ENCODE data around the gene ADORA2A.
A peak's percentile ranks its signal among the peaks of the same experiment; 100 is the strongest.

The ADORA2A gene

GRCh38 chr22:24426436-24426835 is 963 bp upstream of the ADORA2A start:
- no peak for DNase-seq (ENCODE audit: low read depth)
- TF ChIP-seq, protein P1, sequence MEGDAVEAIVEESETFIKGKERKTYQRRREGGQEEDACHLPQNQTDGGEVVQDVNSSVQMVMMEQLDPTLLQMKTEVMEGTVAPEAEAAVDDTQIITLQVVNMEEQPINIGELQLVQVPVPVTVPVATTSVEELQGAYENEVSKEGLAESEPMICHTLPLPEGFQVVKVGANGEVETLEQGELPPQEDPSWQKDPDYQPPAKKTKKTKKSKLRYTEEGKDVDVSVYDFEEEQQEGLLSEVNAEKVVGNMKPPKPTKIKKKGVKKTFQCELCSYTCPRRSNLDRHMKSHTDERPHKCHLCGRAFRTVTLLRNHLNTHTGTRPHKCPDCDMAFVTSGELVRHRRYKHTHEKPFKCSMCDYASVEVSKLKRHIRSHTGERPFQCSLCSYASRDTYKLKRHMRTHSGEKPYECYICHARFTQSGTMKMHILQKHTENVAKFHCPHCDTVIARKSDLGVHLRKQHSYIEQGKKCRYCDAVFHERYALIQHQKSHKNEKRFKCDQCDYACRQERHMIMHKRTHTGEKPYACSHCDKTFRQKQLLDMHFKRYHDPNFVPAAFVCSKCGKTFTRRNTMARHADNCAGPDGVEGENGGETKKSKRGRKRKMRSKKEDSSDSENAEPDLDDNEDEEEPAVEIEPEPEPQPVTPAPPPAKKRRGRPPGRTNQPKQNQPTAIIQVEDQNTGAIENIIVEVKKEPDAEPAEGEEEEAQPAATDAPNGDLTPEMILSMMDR (IDR thresholded peaks at IDR 0.05; ENCODE audit: insufficient read depth, low read depth, low read length, missing control alignments), result no peak
- H3K4me3 ChIP-seq (ENCODE audit: low read depth, low read length), result no peak overlapping the region

GRCh38 chr22:24426851-24427499 is 424 bp upstream of the ADORA2A start:
- TF ChIP-seq, protein P1 (IDR thresholded peaks at IDR 0.05; ENCODE audit: insufficient read depth, low read depth, low read length, missing control alignments), result no peak
- H3K4me3 ChIP-seq (ENCODE audit: low read depth, low read length), result peak overlapping the region; percentile 83

GRCh38 chr22:24428751-24429410 is 1.5 kb downstream of the ADORA2A start:
- peak overlapping the region; percentile 83 for H3K4me3 ChIP-seq (ENCODE audit: low read depth, low read length)
- TF ChIP-seq, protein P1 (IDR thresholded peaks at IDR 0.05; ENCODE audit: insufficient read depth, low read depth, low read length, missing control alignments), result no peak

More at GRCh38 chr22:24426851-24427499, 424 bp upstream of the ADORA2A start:
- no peak for DNase-seq (ENCODE audit: low read depth)

DNA sequence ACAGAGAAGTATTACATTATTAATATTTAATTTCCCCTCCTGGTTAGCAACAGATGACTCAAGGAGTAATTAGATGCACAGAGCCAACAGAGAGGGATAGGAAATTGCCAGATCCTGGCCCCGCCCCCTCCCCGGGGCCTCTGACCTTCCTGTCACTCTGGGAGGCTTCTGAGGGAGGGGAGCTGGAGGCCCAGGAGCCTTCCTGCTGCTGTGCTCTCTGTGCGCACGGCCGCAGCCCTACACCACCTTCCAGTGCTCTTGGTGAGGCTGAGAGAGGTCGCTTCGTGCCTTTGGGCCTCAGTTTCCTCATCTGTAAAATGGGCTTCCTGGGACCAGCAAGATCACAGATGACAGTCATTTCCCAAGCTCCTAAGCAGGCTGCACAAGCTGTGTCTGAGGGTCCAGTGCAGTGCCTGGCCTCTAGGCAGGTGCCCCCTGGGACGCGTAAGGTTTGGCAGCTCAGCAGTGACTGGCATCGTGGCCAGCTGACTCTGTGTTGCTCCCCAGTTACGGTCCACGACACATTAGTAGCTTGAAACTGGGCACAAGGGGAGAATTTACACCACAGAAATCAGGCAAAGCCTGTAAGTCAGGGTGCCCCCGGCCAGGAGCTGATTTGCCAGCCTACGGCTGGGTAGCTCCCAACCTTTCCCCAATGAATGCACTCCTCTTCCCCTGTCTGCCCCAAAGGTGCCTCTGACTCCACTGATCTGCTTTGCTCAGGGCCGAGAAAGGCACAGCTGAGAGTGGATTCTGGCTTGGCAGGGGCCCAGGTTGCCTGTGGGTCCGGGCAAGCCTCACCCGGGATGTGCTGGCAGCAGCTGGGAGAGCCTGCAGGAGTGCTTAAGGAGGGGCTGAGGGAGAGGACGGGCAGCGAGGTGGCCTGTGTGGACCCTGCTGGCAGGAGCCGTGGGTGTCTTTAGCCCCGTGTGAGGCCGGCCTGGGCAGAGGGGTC is 2.3 kb downstream of the ADORA2A start:
- H3K4me3 ChIP-seq (ENCODE audit: low read depth, low read length), result peak overlapping the region; percentile 83
- TF ChIP-seq, protein P1 (IDR thresholded peaks at IDR 0.05; ENCODE audit: insufficient read depth, low read depth, low read length, missing control alignments), result no peak
- DNase-seq (ENCODE audit: low read depth), result peak; percentile 65

More at GRCh38 chr22:24428751-24429410, 1.5 kb downstream of the ADORA2A start:
- DNase-seq (ENCODE audit: low read depth), result no peak

DNA sequence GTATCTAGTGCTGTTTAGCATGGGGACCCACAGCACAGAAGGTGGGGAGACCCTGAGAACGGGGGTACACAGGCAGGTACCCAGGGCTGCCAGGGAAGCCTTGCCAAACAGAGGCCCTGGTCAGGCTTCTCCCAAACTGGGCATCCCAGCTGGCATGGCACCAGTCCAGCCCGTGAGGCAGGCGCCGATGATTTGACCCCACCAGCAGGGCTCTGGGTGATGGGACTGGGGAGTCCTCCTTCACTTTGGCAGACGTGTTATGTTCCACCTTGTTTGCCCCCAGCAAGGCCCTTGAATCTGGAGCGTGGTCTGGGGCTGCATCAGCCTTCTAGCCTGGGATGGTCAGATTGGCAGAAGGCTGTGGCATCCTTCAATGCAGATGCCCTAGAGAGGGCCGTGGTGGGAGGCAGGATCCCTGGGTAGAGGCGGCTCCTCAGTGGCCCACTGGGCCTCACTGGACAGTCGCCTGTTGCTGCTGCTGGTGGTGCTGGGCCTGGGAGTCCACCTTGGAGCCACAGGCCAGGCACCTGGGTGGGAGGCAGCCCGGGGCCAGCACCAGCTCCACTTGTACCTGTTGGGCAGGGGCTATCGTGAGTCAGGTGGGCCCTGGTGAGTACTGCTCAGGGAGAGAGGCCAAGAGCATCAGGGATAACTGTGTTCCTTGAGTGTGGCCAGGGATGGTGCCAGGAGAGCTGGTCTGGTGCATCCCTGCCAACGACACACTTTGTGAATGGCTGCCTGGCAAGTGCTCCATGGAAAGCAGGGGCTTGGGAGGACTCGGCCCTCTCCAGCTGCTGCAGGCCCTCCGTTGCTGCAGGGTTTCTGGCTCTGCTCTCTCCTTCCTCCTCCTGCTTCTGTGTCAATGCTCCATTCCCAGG is 3.3 kb downstream of the ADORA2A start:
- H3K4me3 ChIP-seq (ENCODE audit: low read depth, low read length), result no peak overlapping the region
- TF ChIP-seq, protein P1 (IDR thresholded peaks at IDR 0.05; ENCODE audit: insufficient read depth, low read depth, low read length, missing control alignments), result no peak
- no peak for DNase-seq (ENCODE audit: low read depth)
